Activated gamma-delta T cell treated with Interleukin-2 at 50 U/mL for 16 hours (primary cell): ENCODE data around the gene CRB2.
A peak's percentile ranks its signal among the peaks of the same experiment; 100 is the strongest.

Experiments
- DNase-seq: peaks from one replicate; pipeline ENCODE4 v3.0.0-alpha.2; 2020

Gene CRB2

GRCh38 chr9:123355761-123356431 lies at the start of gene CRB2:
Gene CRB2 (plus strand): TSS chr9:123356197. CDS start chr9:123356261, 64 bp downstream.
- DNase-seq: no peak

- no peak for DNase-seq
Measured at GRCh38 chr9:123309611-123310010, 46.4 kb upstream of the CRB2 start.

GRCh38 chr9:123310551-123311249 lies 45.3 kb upstream of the CRB2 start:
- no peak for DNase-seq

- no peak for DNase-seq
Measured at GRCh38 chr9:123311250-123311752, 44.7 kb upstream of the CRB2 start.

- no peak for DNase-seq
Measured at GRCh38 chr9:123312306-123312877, 43.6 kb upstream of the CRB2 start.

- DNase-seq: no peak
Measured at GRCh38 chr9:123314617-123315016, 41.4 kb upstream of the CRB2 start.

- DNase-seq: no peak
Measured at GRCh38 chr9:123315635-123316034, 40.4 kb upstream of the CRB2 start.

GRCh38 chr9:123316053-123316718 lies 39.8 kb upstream of the CRB2 start:
- DNase-seq: no peak

- DNase-seq: no peak
Measured at GRCh38 chr9:123318202-123318601, 37.8 kb upstream of the CRB2 start.

GRCh38 chr9:123318961-123319421 lies 37.0 kb upstream of the CRB2 start:
- no peak for DNase-seq

GRCh38 chr9:123319541-123320339 lies 36.3 kb upstream of the CRB2 start:
- DNase-seq: no peak

GRCh38 chr9:123320814-123321213 lies 35.2 kb upstream of the CRB2 start:
- no peak for DNase-seq

- no peak for DNase-seq
Measured at GRCh38 chr9:123321616-123322272, 34.3 kb upstream of the CRB2 start.

- peak; percentile 63 for DNase-seq
Measured at GRCh38 chr9:123322273-123323195, 33.5 kb upstream of the CRB2 start.

GRCh38 chr9:123323196-123324013 lies 32.6 kb upstream of the CRB2 start:
- no peak for DNase-seq

- DNase-seq: no peak
Measured at GRCh38 chr9:123324767-123325183, 31.2 kb upstream of the CRB2 start.

GRCh38 chr9:123326187-123326586 lies 29.8 kb upstream of the CRB2 start:
- no peak for DNase-seq

- no peak for DNase-seq
Measured at GRCh38 chr9:123326662-123327093, 29.3 kb upstream of the CRB2 start.

GRCh38 chr9:123327697-123328100 lies 28.3 kb upstream of the CRB2 start:
- DNase-seq: no peak
